ENCODE measurements around the gene GRB7. TPM values are rescaled to one million over a fixed set of nuclear protein-coding genes. Genes with fewer than 3 reads are reported as not detected.

The GRB7 gene
- total and polyA plus RNA-seq, 10 of the 15 experiments (the other 5 are each of a cell fraction or from before 2014, with no cell fraction given), result 0.05 to 0.34 (median 0.19) TPM; not detected in 4

DNA sequence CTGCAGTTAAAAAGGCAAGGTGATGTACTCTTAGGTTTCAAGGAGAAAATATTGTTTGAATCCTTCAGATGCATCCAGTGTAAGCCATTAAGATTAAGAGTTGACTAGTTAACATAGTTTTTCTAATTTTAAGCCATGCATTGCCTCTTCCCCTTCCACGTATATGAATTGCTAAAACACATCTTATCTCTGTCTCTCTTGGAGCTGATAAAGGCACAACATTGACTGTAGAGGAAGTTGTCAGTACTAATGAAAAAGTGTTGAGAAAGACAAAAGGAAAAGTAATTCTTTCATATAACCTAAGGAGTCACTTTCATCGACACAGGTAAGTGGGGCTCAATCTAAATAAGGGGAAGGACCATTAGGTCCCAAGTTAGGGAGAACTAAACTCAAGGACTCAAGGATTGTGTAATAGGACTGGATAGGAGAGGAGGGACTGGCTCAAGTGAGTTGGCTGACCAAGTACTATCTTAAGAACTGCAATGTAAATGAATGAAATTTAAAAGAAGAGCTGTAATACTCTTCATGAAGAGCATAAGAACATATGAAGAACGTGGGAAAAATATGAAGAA lies 55.6 kb downstream of the GRB7 start:
- in situ Hi-C loops (cut with MboI), result no loop called here
- no peak for DNase-seq (ENCODE audit: low read depth, low spot score)
- peak overlapping the region; percentile 32 for H3K4me3 ChIP-seq
- intact Hi-C loops (cut with micrococcal nuclease; ENCODE audit: unreplicated experiment), result loop anchor here (5.0 kb wide), 1 partner anchor 36 kb away; no protein-coding TSS in a partner anchor
- ATAC-seq, result no peak
- H3K36me3 ChIP-seq (ENCODE audit: control insufficient read depth in 2 of 2, insufficient read depth in 2 of 2, low read length in 1 of 2), result peaks cover 0 to 24% of the 10 kb centered on the region in 2 experiments; a peak in 3 of 4 replicates
- 0% methylated on average over 3 of the region's 3 CpGs for WGBS (ENCODE audit: insufficient coverage, insufficient replicate concordance, low lambda C conversion rate, missing lambda C conversion rate)
- no peak overlapping the region for H2AFZ ChIP-seq (ENCODE audit: control insufficient read depth, low read depth, low read length)
- peaks cover 57% of the 10 kb centered on the region for H3K4me1 ChIP-seq (ENCODE audit: control insufficient read depth, insufficient read depth, low read length)
- H4K20me1 ChIP-seq (ENCODE audit: control insufficient read depth, insufficient read depth), result no peaks in the 10 kb centered on the region
- RAD21 ChIA-PET (ENCODE audit: unreplicated experiment), result interaction anchor here (0.7 to 4.9 kb wide), 14 partner anchors 9 to 172 kb away, joined by 3 to 41 read pairs (median 9); no protein-coding TSS in a partner anchor
- peak overlapping the region; percentile 79 for H3K4me2 ChIP-seq (ENCODE audit: control insufficient read depth, insufficient read depth)
- POLR2A ChIA-PET, result interaction anchor here (0.5 to 4.4 kb wide), 12 partner anchors 9 to 308 kb away, joined by 3 to 39 read pairs (median 4); no protein-coding TSS in a partner anchor
- peaks cover 67% of the 10 kb centered on the region for H3K79me2 ChIP-seq (ENCODE audit: control insufficient read depth, insufficient read depth, low read length)
- H3K9ac ChIP-seq (ENCODE audit: control insufficient read depth, insufficient read depth, low read length), result no peak overlapping the region
- no peak for FAIRE-seq
- BruUV-seq (replicated peaks), result no TSS peak
- H3K27ac ChIP-seq (ENCODE audit: control insufficient read depth, insufficient read depth), result peak overlapping the region; percentile 89
- SMC1A ChIA-PET (ENCODE audit: uncharacterized antibody, unreplicated experiment), result interaction anchor here (0.6 to 6.3 kb wide), 27 partner anchors 7 to 172 kb away, joined by 3 to 65 read pairs (median 5); partner anchors contain the start of gene IKZF3
- CTCF ChIA-PET, result interaction anchor here (0.8 to 3.4 kb wide), 18 partner anchors 9 to 161 kb away, joined by 3 to 38 read pairs (median 4); partner anchors contain the start of genes IKZF3 and MIEN1
- no peaks in the 10 kb centered on the region for H3K9me3 ChIP-seq (replicated peaks; ENCODE audit: control insufficient read depth, insufficient read depth, low read length)
- H3K27me3 ChIP-seq (replicated peaks in 1 of 2; ENCODE audit: control insufficient read depth in 2 of 2, insufficient read depth in 2 of 2, low read length in 1 of 2), result no peaks in the 10 kb centered on the region
- no peak for TF ChIP-seq CBX5 (IDR thresholded peaks at IDR 0.05; ENCODE audit: low read depth)
- no peak for TF ChIP-seq BHLHE40 (IDR thresholded peaks at IDR 0.05; ENCODE audit: borderline replicate concordance in 1 of 2, low read depth in 2 of 2, low read length in 1 of 2)
- TF ChIP-seq, protein P1, sequence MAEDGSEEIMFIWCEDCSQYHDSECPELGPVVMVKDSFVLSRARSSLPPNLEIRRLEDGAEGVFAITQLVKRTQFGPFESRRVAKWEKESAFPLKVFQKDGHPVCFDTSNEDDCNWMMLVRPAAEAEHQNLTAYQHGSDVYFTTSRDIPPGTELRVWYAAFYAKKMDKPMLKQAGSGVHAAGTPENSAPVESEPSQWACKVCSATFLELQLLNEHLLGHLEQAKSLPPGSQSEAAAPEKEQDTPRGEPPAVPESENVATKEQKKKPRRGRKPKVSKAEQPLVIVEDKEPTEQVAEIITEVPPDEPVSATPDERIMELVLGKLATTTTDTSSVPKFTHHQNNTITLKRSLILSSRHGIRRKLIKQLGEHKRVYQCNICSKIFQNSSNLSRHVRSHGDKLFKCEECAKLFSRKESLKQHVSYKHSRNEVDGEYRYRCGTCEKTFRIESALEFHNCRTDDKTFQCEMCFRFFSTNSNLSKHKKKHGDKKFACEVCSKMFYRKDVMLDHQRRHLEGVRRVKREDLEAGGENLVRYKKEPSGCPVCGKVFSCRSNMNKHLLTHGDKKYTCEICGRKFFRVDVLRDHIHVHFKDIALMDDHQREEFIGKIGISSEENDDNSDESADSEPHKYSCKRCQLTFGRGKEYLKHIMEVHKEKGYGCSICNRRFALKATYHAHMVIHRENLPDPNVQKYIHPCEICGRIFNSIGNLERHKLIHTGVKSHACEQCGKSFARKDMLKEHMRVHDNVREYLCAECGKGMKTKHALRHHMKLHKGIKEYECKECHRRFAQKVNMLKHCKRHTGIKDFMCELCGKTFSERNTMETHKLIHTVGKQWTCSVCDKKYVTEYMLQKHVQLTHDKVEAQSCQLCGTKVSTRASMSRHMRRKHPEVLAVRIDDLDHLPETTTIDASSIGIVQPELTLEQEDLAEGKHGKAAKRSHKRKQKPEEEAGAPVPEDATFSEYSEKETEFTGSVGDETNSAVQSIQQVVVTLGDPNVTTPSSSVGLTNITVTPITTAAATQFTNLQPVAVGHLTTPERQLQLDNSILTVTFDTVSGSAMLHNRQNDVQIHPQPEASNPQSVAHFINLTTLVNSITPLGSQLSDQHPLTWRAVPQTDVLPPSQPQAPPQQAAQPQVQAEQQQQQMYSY (CRISPR knock-in tag; IDR thresholded peaks at IDR 0.05), result no peak
- TF ChIP-seq, protein P2, sequence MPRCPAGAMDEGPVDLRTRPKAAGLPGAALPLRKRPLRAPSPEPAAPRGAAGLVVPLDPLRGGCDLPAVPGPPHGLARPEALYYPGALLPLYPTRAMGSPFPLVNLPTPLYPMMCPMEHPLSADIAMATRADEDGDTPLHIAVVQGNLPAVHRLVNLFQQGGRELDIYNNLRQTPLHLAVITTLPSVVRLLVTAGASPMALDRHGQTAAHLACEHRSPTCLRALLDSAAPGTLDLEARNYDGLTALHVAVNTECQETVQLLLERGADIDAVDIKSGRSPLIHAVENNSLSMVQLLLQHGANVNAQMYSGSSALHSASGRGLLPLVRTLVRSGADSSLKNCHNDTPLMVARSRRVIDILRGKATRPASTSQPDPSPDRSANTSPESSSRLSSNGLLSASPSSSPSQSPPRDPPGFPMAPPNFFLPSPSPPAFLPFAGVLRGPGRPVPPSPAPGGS (IDR thresholded peaks at IDR 0.05; ENCODE audit: borderline replicate concordance, insufficient read depth, low read depth, low read length, poor library complexity, severe bottlenecking), result no peak
- TF ChIP-seq BRCA1 (IDR thresholded peaks at IDR 0.05; ENCODE audit: low read depth, low read length), result no peak
- TF ChIP-seq NRF1 (conservative IDR thresholded peaks at IDR 0.05; ENCODE audit: low read depth, low read length), result no peak
- TF ChIP-seq SMAD5 (IDR thresholded peaks at IDR 0.05; ENCODE audit: low read depth), result no peak
- TF ChIP-seq, protein P3, sequence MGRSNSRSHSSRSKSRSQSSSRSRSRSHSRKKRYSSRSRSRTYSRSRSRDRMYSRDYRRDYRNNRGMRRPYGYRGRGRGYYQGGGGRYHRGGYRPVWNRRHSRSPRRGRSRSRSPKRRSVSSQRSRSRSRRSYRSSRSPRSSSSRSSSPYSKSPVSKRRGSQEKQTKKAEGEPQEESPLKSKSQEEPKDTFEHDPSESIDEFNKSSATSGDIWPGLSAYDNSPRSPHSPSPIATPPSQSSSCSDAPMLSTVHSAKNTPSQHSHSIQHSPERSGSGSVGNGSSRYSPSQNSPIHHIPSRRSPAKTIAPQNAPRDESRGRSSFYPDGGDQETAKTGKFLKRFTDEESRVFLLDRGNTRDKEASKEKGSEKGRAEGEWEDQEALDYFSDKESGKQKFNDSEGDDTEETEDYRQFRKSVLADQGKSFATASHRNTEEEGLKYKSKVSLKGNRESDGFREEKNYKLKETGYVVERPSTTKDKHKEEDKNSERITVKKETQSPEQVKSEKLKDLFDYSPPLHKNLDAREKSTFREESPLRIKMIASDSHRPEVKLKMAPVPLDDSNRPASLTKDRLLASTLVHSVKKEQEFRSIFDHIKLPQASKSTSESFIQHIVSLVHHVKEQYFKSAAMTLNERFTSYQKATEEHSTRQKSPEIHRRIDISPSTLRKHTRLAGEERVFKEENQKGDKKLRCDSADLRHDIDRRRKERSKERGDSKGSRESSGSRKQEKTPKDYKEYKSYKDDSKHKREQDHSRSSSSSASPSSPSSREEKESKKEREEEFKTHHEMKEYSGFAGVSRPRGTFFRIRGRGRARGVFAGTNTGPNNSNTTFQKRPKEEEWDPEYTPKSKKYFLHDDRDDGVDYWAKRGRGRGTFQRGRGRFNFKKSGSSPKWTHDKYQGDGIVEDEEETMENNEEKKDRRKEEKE (IDR thresholded peaks at IDR 0.05), result no peak
- TF ChIP-seq RAD51 (IDR thresholded peaks at IDR 0.05), result no peak
- TF ChIP-seq, protein P4, sequence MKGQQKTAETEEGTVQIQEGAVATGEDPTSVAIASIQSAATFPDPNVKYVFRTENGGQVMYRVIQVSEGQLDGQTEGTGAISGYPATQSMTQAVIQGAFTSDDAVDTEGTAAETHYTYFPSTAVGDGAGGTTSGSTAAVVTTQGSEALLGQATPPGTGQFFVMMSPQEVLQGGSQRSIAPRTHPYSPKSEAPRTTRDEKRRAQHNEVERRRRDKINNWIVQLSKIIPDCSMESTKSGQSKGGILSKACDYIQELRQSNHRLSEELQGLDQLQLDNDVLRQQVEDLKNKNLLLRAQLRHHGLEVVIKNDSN (IDR thresholded peaks at IDR 0.05; ENCODE audit: borderline replicate concordance, extremely low read length, insufficient read depth, low read depth, low read length), result no peak
- TF ChIP-seq ESRRA (IDR thresholded peaks at IDR 0.05; ENCODE audit: low read length), result no peak
- TF ChIP-seq HCFC1 (IDR thresholded peaks at IDR 0.05; ENCODE audit: low read length), result no peak
- no peak for TF ChIP-seq HDAC2 (IDR thresholded peaks at IDR 0.05)
- no peak for TF ChIP-seq MYB (IDR thresholded peaks at IDR 0.05; ENCODE audit: borderline replicate concordance, low read depth, low read length)
